IMR-90 (cell line): Measurements from ENCODE around the gene ADRB2.

ENCODE experiments used
- MAFK ChIP-seq: IDR thresholded peaks from 2 replicates; pipeline ENCODE4 v1.6.1; 2012; ENCODE audit warnings: low read depth, low read length, improper control_type of control experiment
- POLR2A ChIP-seq: IDR thresholded peaks from 2 replicates; pipeline ENCODE4 v1.6.1; 2012; ENCODE audit warnings: mild to moderate bottlenecking, low read depth, low read length
- RAD21 ChIP-seq: IDR thresholded peaks from 2 replicates; pipeline ENCODE4 v1.6.1; 2012; ENCODE audit warnings: low read length, improper control_type of control experiment
- RFX5 ChIP-seq: IDR thresholded peaks from 2 replicates; pipeline ENCODE4 v1.8.0; 2012; ENCODE audit warnings: low read depth, mild to moderate bottlenecking, low read length, moderate library complexity
- TF ChIP-seq, protein P1 (sequence below): conservative IDR thresholded peaks from 2 replicates; pipeline ENCODE4 v1.5.1; 2012; ENCODE audit warnings: mild to moderate bottlenecking, low read depth, low read length, improper control_type of control experiment
- TF ChIP-seq, protein P2 (sequence below): fragments of 150-350 bp; IDR thresholded peaks from 2 replicates; pipeline ENCODE4 v1.6.1; 2017; ENCODE audit warnings: mild to moderate bottlenecking, antibody characterized with exemption, low read length, low read depth

GRCh38 chr5:148817606-148818005 is 8.8 kb upstream of the ADRB2 start:
- TF ChIP-seq, protein P1, sequence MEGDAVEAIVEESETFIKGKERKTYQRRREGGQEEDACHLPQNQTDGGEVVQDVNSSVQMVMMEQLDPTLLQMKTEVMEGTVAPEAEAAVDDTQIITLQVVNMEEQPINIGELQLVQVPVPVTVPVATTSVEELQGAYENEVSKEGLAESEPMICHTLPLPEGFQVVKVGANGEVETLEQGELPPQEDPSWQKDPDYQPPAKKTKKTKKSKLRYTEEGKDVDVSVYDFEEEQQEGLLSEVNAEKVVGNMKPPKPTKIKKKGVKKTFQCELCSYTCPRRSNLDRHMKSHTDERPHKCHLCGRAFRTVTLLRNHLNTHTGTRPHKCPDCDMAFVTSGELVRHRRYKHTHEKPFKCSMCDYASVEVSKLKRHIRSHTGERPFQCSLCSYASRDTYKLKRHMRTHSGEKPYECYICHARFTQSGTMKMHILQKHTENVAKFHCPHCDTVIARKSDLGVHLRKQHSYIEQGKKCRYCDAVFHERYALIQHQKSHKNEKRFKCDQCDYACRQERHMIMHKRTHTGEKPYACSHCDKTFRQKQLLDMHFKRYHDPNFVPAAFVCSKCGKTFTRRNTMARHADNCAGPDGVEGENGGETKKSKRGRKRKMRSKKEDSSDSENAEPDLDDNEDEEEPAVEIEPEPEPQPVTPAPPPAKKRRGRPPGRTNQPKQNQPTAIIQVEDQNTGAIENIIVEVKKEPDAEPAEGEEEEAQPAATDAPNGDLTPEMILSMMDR, result no peak
- TF ChIP-seq POLR2A, result no peak
- TF ChIP-seq, protein P2, sequence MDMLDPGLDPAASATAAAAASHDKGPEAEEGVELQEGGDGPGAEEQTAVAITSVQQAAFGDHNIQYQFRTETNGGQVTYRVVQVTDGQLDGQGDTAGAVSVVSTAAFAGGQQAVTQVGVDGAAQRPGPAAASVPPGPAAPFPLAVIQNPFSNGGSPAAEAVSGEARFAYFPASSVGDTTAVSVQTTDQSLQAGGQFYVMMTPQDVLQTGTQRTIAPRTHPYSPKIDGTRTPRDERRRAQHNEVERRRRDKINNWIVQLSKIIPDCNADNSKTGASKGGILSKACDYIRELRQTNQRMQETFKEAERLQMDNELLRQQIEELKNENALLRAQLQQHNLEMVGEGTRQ, result no peak
- no peak for TF ChIP-seq MAFK
- no peak for TF ChIP-seq RAD21
- TF ChIP-seq RFX5, result no peak
